A549 (cell line): ENCODE results near the gene ZNF407.

Experiments
- CBX8 ChIP-seq: fragments of 200-600 bp; sonication (generic); IDR thresholded peaks from 2 replicates; pipeline ENCODE4 v1.6.1; 2016
- CHD2 ChIP-seq: fragments of 150-350 bp; IDR thresholded peaks from 2 replicates; pipeline ENCODE4 v1.6.1; 2014; ENCODE audit warnings: low read length; ENCODE audit not compliant: partially characterized antibody
- CTCF ChIP-seq: fragments of >200 bp; sonication (Bioruptor Twin); formaldehyde crosslinking; IDR thresholded peaks from 3 replicates; pipeline ENCODE4 v1.5.1; 2016
- E2F6 ChIP-seq: IDR thresholded peaks from 2 replicates; pipeline ENCODE4 v1.6.1; 2012; ENCODE audit warnings: low read depth, borderline replicate concordance
- EP300 ChIP-seq, 2 experiments: fragments of >200 bp; sonication (Bioruptor Twin); formaldehyde crosslinking; IDR thresholded peaks; 2 replicates in 1 of 2; 3 replicates in 1 of 2; pipeline ENCODE4 v1.6.1; 2016 to 2017
- GATA3 ChIP-seq: IDR thresholded peaks from 2 replicates; pipeline ENCODE4 v1.6.1; 2012; ENCODE audit warnings: borderline replicate concordance
- HOXB13 ChIP-seq: fragments of 250-450 bp; sonication (Bioruptor Pico); IDR thresholded peaks from 2 replicates; pipeline ENCODE4 v1.5.0; 2020; ENCODE audit warnings: low read depth, mild to moderate bottlenecking, moderate library complexity
- MAFK ChIP-seq: fragments of 450-650 bp; IDR thresholded peaks from 2 replicates; pipeline ENCODE4 v1.6.1; 2014; ENCODE audit not compliant: partially characterized antibody
- MYC ChIP-seq: IDR thresholded peaks from 2 replicates; pipeline ENCODE4 v1.6.1; 2012; ENCODE audit warnings: mild to moderate bottlenecking, inconsistent platforms, low read length, improper control_type of control experiment, borderline replicate concordance
- RAD21 ChIP-seq, 2 experiments: fragments of >200 bp in 1 of 2; sonication (Bioruptor Twin) in 1 of 2; formaldehyde crosslinking in 1 of 2; IDR thresholded peaks in 1 of 2; conservative IDR thresholded peaks in 1 of 2; 2 replicates in 1 of 2; 3 replicates in 1 of 2; pipeline ENCODE4 v1.6.1; 2012 to 2018; ENCODE audit warnings: inconsistent platforms in 1 of 2
- REST ChIP-seq: fragments of 200-600 bp; sonication (generic); IDR thresholded peaks from 2 replicates; pipeline ENCODE4 v1.6.1; 2016; ENCODE audit warnings: antibody characterized with exemption, mild to moderate bottlenecking, moderate library complexity
- RFX5 ChIP-seq: fragments of 450-650 bp; IDR thresholded peaks from 2 replicates; pipeline ENCODE4 v1.7.1; 2014; ENCODE audit warnings: antibody characterized with exemption, mild to moderate bottlenecking, moderate library complexity
- SMC3 ChIP-seq: fragments of >200 bp; sonication (Bioruptor Twin); formaldehyde crosslinking; IDR thresholded peaks from 3 replicates; pipeline ENCODE4 v1.6.1; 2018; ENCODE audit warnings: inconsistent platforms

- TF ChIP-seq RFX5 (no peak), GATA3 (no peak), CHD2 (no peak), CTCF (no peak), EP300 (IDR thresholded peaks at IDR 0.05) (no peak), E2F6 (no peak), CBX8 (no peak), REST (no peak), SMC3 (no peak), MAFK (no peak), MYC (no peak), HOXB13 (no peak), RAD21 (conservative IDR thresholded peaks at IDR 0.05 in 1 of 2, IDR thresholded peaks at IDR 0.05 in 1 of 2) (no peak)
These were observed 468.6 kb downstream of the ZNF407 start for GRCh38 chr18:75066021-75066880.
